ENCODE measurements around the gene EMC8. TPM values are rescaled to one million over a fixed set of nuclear protein-coding genes. Genes with fewer than 3 reads are reported as not detected.
A peak's percentile ranks its signal among the peaks of the same experiment; 100 is the strongest.

The EMC8 gene
- total RNA-seq, 1 donor from 2014 or later: 49.5 TPM

- Mint-ChIP-seq H3K36me3 (ENCODE audit: low read depth) (no peaks in the 10 kb centered on the region), H3K4me1 (ENCODE audit: low read depth) (no peaks in the 10 kb centered on the region), H3K4me3 (no peak overlapping the region), H3K27ac (no peak overlapping the region), H3K9me3 (no peaks in the 10 kb centered on the region), H3K27me3 (ENCODE audit: insufficient read depth) (peaks cover 40% of the 10 kb centered on the region)
- intact Hi-C loops (cut with micrococcal nuclease): no loop called here
- no peak for DNase-seq (ENCODE audit: low spot score)
These were observed 46.6 kb downstream of the EMC8 start for GRCh38 chr16:85752511-85753420.

GRCh38 chr16:85751698-85752501, 47.4 kb downstream of the EMC8 start:
- peaks cover 35% of the 10 kb centered on the region for H3K27me3 Mint-ChIP-seq (ENCODE audit: insufficient read depth)
- H3K36me3 Mint-ChIP-seq (ENCODE audit: low read depth): no peaks in the 10 kb centered on the region
- no peak overlapping the region for H3K27ac Mint-ChIP-seq
- no peaks in the 10 kb centered on the region for H3K4me1 Mint-ChIP-seq (ENCODE audit: low read depth)
- H3K4me3 Mint-ChIP-seq: peak overlapping the region; percentile 11
- intact Hi-C loops (cut with micrococcal nuclease): no loop called here
- no peak for DNase-seq (ENCODE audit: low spot score)
- no peaks in the 10 kb centered on the region for H3K9me3 Mint-ChIP-seq

GRCh38 chr16:85750827-85751697, 48.3 kb downstream of the EMC8 start, which contains the start of gene C16orf74:
Gene C16orf74 (minus strand): TSS chr16:85751096. CDS start chr16:85735217, 15,879 bp downstream.
- H3K27ac Mint-ChIP-seq: no peak within 1 kb of the TSS
- intact Hi-C loops (cut with micrococcal nuclease): no loop called here
- no peak for DNase-seq (ENCODE audit: low spot score)
- H3K4me3 Mint-ChIP-seq: peak within 1 kb of the TSS; percentile 75
- H3K4me1 Mint-ChIP-seq (ENCODE audit: low read depth): no peaks in the 10 kb centered on the region
- peaks cover 35% of the 10 kb centered on the region for H3K27me3 Mint-ChIP-seq (ENCODE audit: insufficient read depth)
- no peaks in the 10 kb centered on the region for H3K9me3 Mint-ChIP-seq
- H3K36me3 Mint-ChIP-seq (ENCODE audit: low read depth): no peaks in the 10 kb centered on the region

- no peaks in the 10 kb centered on the region for H3K36me3 Mint-ChIP-seq (ENCODE audit: low read depth)
- H3K4me3 Mint-ChIP-seq: peak overlapping the region; percentile 75
- peaks cover 35% of the 10 kb centered on the region for H3K27me3 Mint-ChIP-seq (ENCODE audit: insufficient read depth)
- H3K27ac Mint-ChIP-seq: no peak overlapping the region
- DNase-seq (ENCODE audit: low spot score): no peak
- no peaks in the 10 kb centered on the region for H3K9me3 Mint-ChIP-seq
- H3K4me1 Mint-ChIP-seq (ENCODE audit: low read depth): no peaks in the 10 kb centered on the region
- intact Hi-C loops (cut with micrococcal nuclease): no loop called here
These were observed 49.1 kb downstream of the EMC8 start for GRCh38 chr16:85750146-85750826.

GRCh38 chr16:85749771-85750145, 49.6 kb downstream of the EMC8 start:
- DNase-seq (ENCODE audit: low spot score): no peak
- Mint-ChIP-seq H3K4me1 (ENCODE audit: low read depth) (no peaks in the 10 kb centered on the region), H3K9me3 (no peaks in the 10 kb centered on the region), H3K36me3 (ENCODE audit: low read depth) (no peaks in the 10 kb centered on the region), H3K27me3 (ENCODE audit: insufficient read depth) (peaks cover 35% of the 10 kb centered on the region), H3K4me3 (no peak overlapping the region), H3K27ac (no peak overlapping the region)
- intact Hi-C loops (cut with micrococcal nuclease): no loop called here

- Mint-ChIP-seq H3K27ac (no peak overlapping the region), H3K4me1 (ENCODE audit: low read depth) (no peaks in the 10 kb centered on the region), H3K27me3 (ENCODE audit: insufficient read depth) (peaks cover 13% of the 10 kb centered on the region), H3K9me3 (no peaks in the 10 kb centered on the region), H3K36me3 (ENCODE audit: low read depth) (no peaks in the 10 kb centered on the region), H3K4me3 (no peak overlapping the region)
- DNase-seq (ENCODE audit: low spot score): no peak
- intact Hi-C loops (cut with micrococcal nuclease): no loop called here
These were observed 52.7 kb downstream of the EMC8 start for GRCh38 chr16:85746460-85747215.

- Mint-ChIP-seq H3K4me3 (no peak overlapping the region), H3K36me3 (ENCODE audit: low read depth) (no peaks in the 10 kb centered on the region), H3K9me3 (no peaks in the 10 kb centered on the region), H3K27me3 (ENCODE audit: insufficient read depth) (peaks cover 3% of the 10 kb centered on the region), H3K4me1 (ENCODE audit: low read depth) (peaks cover 8% of the 10 kb centered on the region), H3K27ac (no peak overlapping the region)
- no peak for DNase-seq (ENCODE audit: low spot score)
- intact Hi-C loops (cut with micrococcal nuclease): no loop called here
These were observed 60.2 kb downstream of the EMC8 start for GRCh38 chr16:85738923-85739715.

GRCh38 chr16:85736921-85737320, 62.4 kb downstream of the EMC8 start:
- H3K9me3 Mint-ChIP-seq: no peaks in the 10 kb centered on the region
- DNase-seq (ENCODE audit: low spot score): no peak
- intact Hi-C loops (cut with micrococcal nuclease): no loop called here
- H3K36me3 Mint-ChIP-seq (ENCODE audit: low read depth): no peaks in the 10 kb centered on the region
- H3K4me1 Mint-ChIP-seq (ENCODE audit: low read depth): peaks cover 8% of the 10 kb centered on the region
- no peak overlapping the region for H3K4me3 Mint-ChIP-seq
- H3K27me3 Mint-ChIP-seq (ENCODE audit: insufficient read depth): peaks cover 3% of the 10 kb centered on the region
- H3K27ac Mint-ChIP-seq: no peak overlapping the region

GRCh38 chr16:85735946-85736345, 63.4 kb downstream of the EMC8 start:
- intact Hi-C loops (cut with micrococcal nuclease): no loop called here
- Mint-ChIP-seq H3K36me3 (ENCODE audit: low read depth) (no peaks in the 10 kb centered on the region), H3K27me3 (ENCODE audit: insufficient read depth) (peaks cover 3% of the 10 kb centered on the region), H3K27ac (no peak overlapping the region), H3K9me3 (no peaks in the 10 kb centered on the region), H3K4me3 (no peak overlapping the region), H3K4me1 (ENCODE audit: low read depth) (peaks cover 8% of the 10 kb centered on the region)
- DNase-seq (ENCODE audit: low spot score): no peak

- intact Hi-C loops (cut with micrococcal nuclease): no loop called here
- Mint-ChIP-seq H3K4me3 (no peak overlapping the region), H3K27me3 (ENCODE audit: insufficient read depth) (peaks cover 3% of the 10 kb centered on the region), H3K4me1 (ENCODE audit: low read depth) (peaks cover 8% of the 10 kb centered on the region), H3K36me3 (ENCODE audit: low read depth) (no peaks in the 10 kb centered on the region), H3K9me3 (no peaks in the 10 kb centered on the region), H3K27ac (no peak overlapping the region)
- DNase-seq (ENCODE audit: low spot score): peak; percentile 8
These were observed 64.1 kb downstream of the EMC8 start for GRCh38 chr16:85735225-85735635.
